Measurements from ENCODE around the gene TMEM106B. TPM values are rescaled to one million over a fixed set of nuclear protein-coding genes. Genes with fewer than 3 reads are reported as not detected.

TMEM106B gene
- total and polyA plus RNA-seq, 2 of the 8 experiments (the other 6 are each of a cell fraction or from before 2014, with no cell fraction given): 16.0 to 29.1 TPM

DNA sequence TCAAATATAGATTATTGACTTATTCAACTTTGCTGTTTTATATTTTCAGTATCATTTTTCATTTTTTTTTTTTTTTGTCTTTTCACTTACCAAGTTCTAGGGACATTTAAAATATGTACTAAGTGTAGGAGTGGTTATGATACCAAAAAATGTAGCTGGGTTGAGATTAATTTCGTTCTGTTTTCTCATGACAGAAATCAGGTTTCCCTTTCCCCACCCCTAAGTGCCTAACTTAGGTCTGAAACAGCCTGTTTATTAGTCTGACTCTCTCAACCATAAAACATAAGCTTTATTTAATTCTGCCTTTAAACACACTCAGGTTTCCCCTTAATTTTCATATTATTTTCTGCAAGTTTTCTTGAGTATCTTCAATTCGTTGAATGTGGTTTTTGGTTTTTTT, 22.1 kb downstream of the TMEM106B start:
- Histone ChIP-seq H2BK5ac (ENCODE audit: low read depth, low read length) (no peak overlapping the region), H2BK120ac (replicated peaks; ENCODE audit: low read depth, low read length) (no peak overlapping the region), H3K79me1 (ENCODE audit: low read depth, low read length) (no peaks in the 10 kb centered on the region), H2BK15ac (ENCODE audit: low read length) (no peak overlapping the region), H3K4ac (replicated peaks; ENCODE audit: insufficient read length, low read depth, low read length) (no peak overlapping the region), H4K8ac (ENCODE audit: extremely low read depth, insufficient read depth, low read length) (no peak overlapping the region), H2AFZ (ENCODE audit: low read length) (no peak overlapping the region), H4K91ac (replicated peaks; ENCODE audit: insufficient read length, low read length) (no peak overlapping the region), H4K20me1 (replicated peaks in 1 of 2; ENCODE audit: control insufficient read depth in 1 of 2, insufficient read depth in 2 of 2, low read length in 2 of 2) (no peaks in the 10 kb centered on the region), H3K23ac (ENCODE audit: insufficient read length) (no peak overlapping the region), H2BK20ac (ENCODE audit: low read length) (no peak overlapping the region), H4K5ac (ENCODE audit: insufficient read length, low read depth, low read length) (no peak overlapping the region), H3K9me3 (ENCODE audit: insufficient read depth in 2 of 2, low read depth in 1 of 2, low read length in 1 of 2) (no peaks in the 10 kb centered on the region), H3K4me2 (ENCODE audit: insufficient read depth in 1 of 2, low read depth in 2 of 2, low read length in 2 of 2) (no peak overlapping the region), H2BK12ac (ENCODE audit: low read depth, low read length) (no peak overlapping the region), H3K79me2 (ENCODE audit: control insufficient read depth in 1 of 2, insufficient read depth in 2 of 2, low read length in 2 of 2) (no peaks in the 10 kb centered on the region), H3K27ac (ENCODE audit: low read depth, low read length) (no peak overlapping the region), H3K27me3 (replicated peaks in 1 of 4; ENCODE audit: control insufficient read depth in 3 of 4, extremely low read depth in 1 of 4, insufficient read depth in 3 of 4, low read length in 3 of 4) (no peaks in the 10 kb centered on the region), H3K9ac (replicated peaks in 1 of 4; ENCODE audit: extremely low read depth in 1 of 4, low read depth in 3 of 4, low read length in 3 of 4) (no peak overlapping the region), H3K18ac (ENCODE audit: extremely low read depth, low read length) (no peak overlapping the region), H3K23me2 (ENCODE audit: low read depth, low read length) (no peaks in the 10 kb centered on the region), H3K4me3 (ENCODE audit: extremely low read depth in 1 of 4, insufficient read depth in 2 of 4, low read depth in 3 of 4, low read length in 4 of 4) (no peak overlapping the region), H3K14ac (ENCODE audit: insufficient read length) (no peak overlapping the region), H3K36me3 (ENCODE audit: control insufficient read depth in 2 of 4, insufficient read depth in 4 of 4, low read length in 3 of 4) (peaks cover 0 to 36% (median 1%) of the 10 kb centered on the region in 4 experiments; a peak in 4 of 8 replicates), H2AK5ac (ENCODE audit: low read depth, low read length) (no peak overlapping the region), H3K4me1 (replicated peaks in 1 of 4; ENCODE audit: control insufficient read depth in 3 of 4, insufficient read depth in 4 of 4, low read length in 3 of 4) (no peaks in the 10 kb centered on the region), H3K56ac (replicated peaks; ENCODE audit: insufficient read length, low read depth, low read length) (no peak overlapping the region)
- CTCF ChIA-PET (ENCODE audit: partially characterized antibody): interaction anchor here (0.7 to 0.9 kb wide), 2 partner anchors 95 to 526 kb away, joined by 3 to 4 read pairs; no protein-coding TSS in a partner anchor
- FAIRE-seq: no peak
- WGBS, 2 experiments (ENCODE audit: extremely low coverage in 1 of 2, insufficient coverage in 1 of 2, insufficient read length in 1 of 2, insufficient replicate concordance in 2 of 2, low coverage in 1 of 2, low lambda C conversion rate in 2 of 2, missing lambda C conversion rate in 1 of 2): 91% methylated on average over 2 of the region's 2 CpGs; no CpG with 5 or more reads in 1 of the 2 experiments
- no peak for DNase-seq (ENCODE audit: low read depth in 1 of 2, low spot score in 2 of 2)
- POLR2A ChIA-PET (ENCODE audit: partially characterized antibody): no interaction called here
- TF ChIP-seq KDM4A (IDR thresholded peaks at IDR 0.05; ENCODE audit: low read depth, low read length, severe bottlenecking) (no peak), ZNF274 (IDR thresholded peaks at IDR 0.05; ENCODE audit: borderline replicate concordance, extremely low read depth, low read length) (no peak), POLR2AphosphoS5 (IDR thresholded peaks at IDR 0.05; ENCODE audit: low read depth, low read length) (no peak), POU5F1 (IDR thresholded peaks at IDR 0.05; ENCODE audit: low read depth, low read length) (no peak), SUZ12 (IDR thresholded peaks at IDR 0.05; ENCODE audit: low read length) (no peak), KDM5A (IDR thresholded peaks at IDR 0.05; ENCODE audit: low read length) (no peak), CTBP2 (IDR thresholded peaks at IDR 0.05; ENCODE audit: borderline replicate concordance, insufficient read depth, insufficient read length, low read length) (no peak), TAF1 (IDR thresholded peaks at IDR 0.05; ENCODE audit: low read depth, low read length) (no peak)
- TF ChIP-seq, protein P1, sequence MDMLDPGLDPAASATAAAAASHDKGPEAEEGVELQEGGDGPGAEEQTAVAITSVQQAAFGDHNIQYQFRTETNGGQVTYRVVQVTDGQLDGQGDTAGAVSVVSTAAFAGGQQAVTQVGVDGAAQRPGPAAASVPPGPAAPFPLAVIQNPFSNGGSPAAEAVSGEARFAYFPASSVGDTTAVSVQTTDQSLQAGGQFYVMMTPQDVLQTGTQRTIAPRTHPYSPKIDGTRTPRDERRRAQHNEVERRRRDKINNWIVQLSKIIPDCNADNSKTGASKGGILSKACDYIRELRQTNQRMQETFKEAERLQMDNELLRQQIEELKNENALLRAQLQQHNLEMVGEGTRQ (IDR thresholded peaks at IDR 0.05; ENCODE audit: low read length): no peak
- TF ChIP-seq, protein P2, sequence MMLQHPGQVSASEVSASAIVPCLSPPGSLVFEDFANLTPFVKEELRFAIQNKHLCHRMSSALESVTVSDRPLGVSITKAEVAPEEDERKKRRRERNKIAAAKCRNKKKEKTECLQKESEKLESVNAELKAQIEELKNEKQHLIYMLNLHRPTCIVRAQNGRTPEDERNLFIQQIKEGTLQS (IDR thresholded peaks at IDR 0.05; ENCODE audit: insufficient read depth, low read depth, low read length): no peak

All from H1 (cell line).